ENCODE data around the gene GPNMB. TPM values are rescaled to one million over a fixed set of nuclear protein-coding genes. Genes with fewer than 3 reads are reported as not detected.

Gene GPNMB
- total and polyA plus RNA-seq, 2 of the 4 experiments (the other 2 are of a cell fraction), result under 0.01 to 0.14 TPM

- TF ChIP-seq RCOR1 (IDR thresholded peaks at IDR 0.05; ENCODE audit: insufficient replicate concordance, low read length), result no peak
- TF ChIP-seq MAZ (IDR thresholded peaks at IDR 0.05; ENCODE audit: borderline replicate concordance, low read depth, low read length), result no peak
- no peak for TF ChIP-seq SMC3 (IDR thresholded peaks at IDR 0.05; ENCODE audit: low read depth, low read length)
- TF ChIP-seq RFX5 (IDR thresholded peaks at IDR 0.05; ENCODE audit: low read depth, low read length), result no peak
- no peak for TF ChIP-seq FOS (IDR thresholded peaks at IDR 0.05; ENCODE audit: low read depth, low read length)
- no peak for TF ChIP-seq RAD21 (IDR thresholded peaks at IDR 0.05; ENCODE audit: low read length)
- no peak for TF ChIP-seq MAFK (IDR thresholded peaks at IDR 0.05; ENCODE audit: low read depth, low read length)
- TF ChIP-seq, protein P1, sequence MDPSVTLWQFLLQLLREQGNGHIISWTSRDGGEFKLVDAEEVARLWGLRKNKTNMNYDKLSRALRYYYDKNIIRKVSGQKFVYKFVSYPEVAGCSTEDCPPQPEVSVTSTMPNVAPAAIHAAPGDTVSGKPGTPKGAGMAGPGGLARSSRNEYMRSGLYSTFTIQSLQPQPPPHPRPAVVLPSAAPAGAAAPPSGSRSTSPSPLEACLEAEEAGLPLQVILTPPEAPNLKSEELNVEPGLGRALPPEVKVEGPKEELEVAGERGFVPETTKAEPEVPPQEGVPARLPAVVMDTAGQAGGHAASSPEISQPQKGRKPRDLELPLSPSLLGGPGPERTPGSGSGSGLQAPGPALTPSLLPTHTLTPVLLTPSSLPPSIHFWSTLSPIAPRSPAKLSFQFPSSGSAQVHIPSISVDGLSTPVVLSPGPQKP (IDR thresholded peaks at IDR 0.05; ENCODE audit: borderline replicate concordance, low read depth, low read length), result no peak
- TF ChIP-seq MXI1 (IDR thresholded peaks at IDR 0.05; ENCODE audit: borderline replicate concordance, low read depth, low read length), result no peak
- TF ChIP-seq, protein P2, sequence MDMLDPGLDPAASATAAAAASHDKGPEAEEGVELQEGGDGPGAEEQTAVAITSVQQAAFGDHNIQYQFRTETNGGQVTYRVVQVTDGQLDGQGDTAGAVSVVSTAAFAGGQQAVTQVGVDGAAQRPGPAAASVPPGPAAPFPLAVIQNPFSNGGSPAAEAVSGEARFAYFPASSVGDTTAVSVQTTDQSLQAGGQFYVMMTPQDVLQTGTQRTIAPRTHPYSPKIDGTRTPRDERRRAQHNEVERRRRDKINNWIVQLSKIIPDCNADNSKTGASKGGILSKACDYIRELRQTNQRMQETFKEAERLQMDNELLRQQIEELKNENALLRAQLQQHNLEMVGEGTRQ (IDR thresholded peaks at IDR 0.05; ENCODE audit: low read depth, low read length), result no peak
- no peak for TF ChIP-seq BHLHE40 (IDR thresholded peaks at IDR 0.05; ENCODE audit: low read depth, low read length)
- no peak for TF ChIP-seq NFE2L2 (IDR thresholded peaks at IDR 0.05; ENCODE audit: low read depth, low read length)
- TF ChIP-seq POLR2A (IDR thresholded peaks at IDR 0.05; ENCODE audit: low read depth, low read length), result no peak
- TF ChIP-seq CTCF (conservative IDR thresholded peaks at IDR 0.05; ENCODE audit: low read depth, low read length), result no peak
- TF ChIP-seq CHD1 (IDR thresholded peaks at IDR 0.05; ENCODE audit: low read depth, low read length), result no peak
- no peak for TF ChIP-seq CEBPB (IDR thresholded peaks at IDR 0.05; ENCODE audit: low read depth, low read length)
- BruUV-seq (replicated peaks), result no TSS peak
- DNase-seq (no peak), ATAC-seq (ENCODE audit: low read depth) (no peak)
- no peaks in the 10 kb centered on the region for H3K9me3 ChIP-seq (ENCODE audit: control insufficient read depth, insufficient read depth, low read length)
- H3K14ac ChIP-seq (replicated peaks; ENCODE audit: low read depth, low read length), result no peak overlapping the region
- intact Hi-C loops (cut with micrococcal nuclease) (no loop called here), dilution Hi-C loops (cut with HindIII; ENCODE audit: low sequenced_read_pairs, unreplicated experiment) (no loop called here), in situ Hi-C loops (cut with MboI; ENCODE audit: low sequenced_read_pairs) (no loop called here)
- no peak overlapping the region for H2AK9ac ChIP-seq (replicated peaks; ENCODE audit: low read depth, low read length, poor library complexity)
- no peak overlapping the region for H2BK20ac ChIP-seq (ENCODE audit: low read depth, low read length)
- H4K5ac ChIP-seq (ENCODE audit: low read depth, low read length), result no peak overlapping the region
- no peaks in the 10 kb centered on the region for H3K4me1 ChIP-seq (ENCODE audit: control insufficient read depth, insufficient read depth, low read length)
- H2AFZ ChIP-seq (replicated peaks; ENCODE audit: low read length, poor library complexity), result no peak overlapping the region
- 80% methylated on average over 2 of the region's 7 CpGs; no CpG with 5 or more reads in 1 of the 2 experiments for WGBS, 2 experiments (ENCODE audit: extremely low coverage in 2 of 2, insufficient read length in 1 of 2)
- H3K79me1 ChIP-seq (ENCODE audit: low read depth in 1 of 2, low read length in 2 of 2), result peaks cover 32 to 69% of the 10 kb centered on the region in 2 experiments
- no peak overlapping the region for H4K91ac ChIP-seq (ENCODE audit: insufficient read depth, low read depth, low read length)
- CTCF ChIA-PET, result no interaction called here
- no peaks in the 10 kb centered on the region; the same call in 1 of the 2 replicates for H4K20me1 ChIP-seq (ENCODE audit: insufficient read depth, low read length)
- H3K4ac ChIP-seq (ENCODE audit: low read depth, low read length), result no peak overlapping the region
- no peak overlapping the region for H3K56ac ChIP-seq (ENCODE audit: extremely low read depth, insufficient read depth, low read length)
- POLR2A ChIA-PET (ENCODE audit: unreplicated experiment), result no interaction called here
- no peak overlapping the region for H2BK5ac ChIP-seq (ENCODE audit: low read depth, low read length, poor library complexity, severe bottlenecking)
- peaks cover 5% of the 10 kb centered on the region; the same call in 1 of the 2 replicates for H3K9me1 ChIP-seq (ENCODE audit: insufficient read depth, low read length)
- H4K8ac ChIP-seq (ENCODE audit: low read depth in 2 of 2, low read length in 2 of 2), result no peak overlapping the region
- no peak overlapping the region for H3K27ac ChIP-seq (ENCODE audit: insufficient read depth, low read length)
- H3K4me3 ChIP-seq (ENCODE audit: insufficient read depth, low read depth, low read length), result no peak overlapping the region
- no peak overlapping the region for H2AK5ac ChIP-seq (ENCODE audit: low read depth, low read length)
- no peak overlapping the region for H2BK120ac ChIP-seq (ENCODE audit: low read depth, low read length)
- no peak overlapping the region for H3K4me2 ChIP-seq (ENCODE audit: low read depth, low read length)
- no peak overlapping the region for H3K9ac ChIP-seq (ENCODE audit: low read depth, low read length)
- no peak overlapping the region for H3K18ac ChIP-seq (ENCODE audit: low read depth, low read length)
- no peak overlapping the region for H2BK15ac ChIP-seq (ENCODE audit: low read depth, low read length)
- H3K23ac ChIP-seq (ENCODE audit: low read depth, low read length), result no peak overlapping the region
- no peaks in the 10 kb centered on the region for H3K27me3 ChIP-seq (ENCODE audit: control insufficient read depth, insufficient read depth, low read length)
- H3K36me3 ChIP-seq (ENCODE audit: control insufficient read depth, insufficient read depth, low read length), result peaks cover 35% of the 10 kb centered on the region
These were observed 68.8 kb downstream of the GPNMB start for GRCh38 chr7:23315366-23315765.
